A673 (cell line): ENCODE results near the gene SPINK8.

Source experiments
- CTCF ChIP-seq: fragments of 300-800, 200-600 bp; sonication (generic); conservative IDR thresholded peaks from 2 replicates; pipeline ENCODE4 v1.5.1; 2017; ENCODE audit warnings: low read depth, mild to moderate bottlenecking, antibody characterized with exemption, low read length, moderate library complexity, mixed read lengths
- EZH2 ChIP-seq: fragments of 200-600 bp; sonication (generic); IDR thresholded peaks from 2 replicates; pipeline ENCODE4 v1.6.1; 2017; ENCODE audit warnings: borderline replicate concordance, low read depth, mild to moderate bottlenecking, mixed read lengths, antibody characterized with exemption, low read length; ENCODE audit not compliant: poor library complexity, severe bottlenecking

- TF ChIP-seq EZH2 (no peak), CTCF (no peak)
Observed at GRCh38 chr3:48344867-48345507, 11.5 kb upstream of the SPINK8 start.
